ENCODE data around the gene PSME3. TPM values are rescaled to one million over a fixed set of nuclear protein-coding genes. Genes with fewer than 3 reads are reported as not detected.

PSME3 gene
- polyA plus RNA-seq, 1 donor from 2014 or later, result 56.6 TPM

- H3K4me2 ChIP-seq (ENCODE audit: low read length), result no peak overlapping the region
- no peaks in the 10 kb centered on the region for H3K27me3 ChIP-seq (ENCODE audit: insufficient read depth, low read depth, low read length)
Observed at GRCh38 chr17:42845918-42846593, 12.9 kb downstream of the PSME3 start.

DNA sequence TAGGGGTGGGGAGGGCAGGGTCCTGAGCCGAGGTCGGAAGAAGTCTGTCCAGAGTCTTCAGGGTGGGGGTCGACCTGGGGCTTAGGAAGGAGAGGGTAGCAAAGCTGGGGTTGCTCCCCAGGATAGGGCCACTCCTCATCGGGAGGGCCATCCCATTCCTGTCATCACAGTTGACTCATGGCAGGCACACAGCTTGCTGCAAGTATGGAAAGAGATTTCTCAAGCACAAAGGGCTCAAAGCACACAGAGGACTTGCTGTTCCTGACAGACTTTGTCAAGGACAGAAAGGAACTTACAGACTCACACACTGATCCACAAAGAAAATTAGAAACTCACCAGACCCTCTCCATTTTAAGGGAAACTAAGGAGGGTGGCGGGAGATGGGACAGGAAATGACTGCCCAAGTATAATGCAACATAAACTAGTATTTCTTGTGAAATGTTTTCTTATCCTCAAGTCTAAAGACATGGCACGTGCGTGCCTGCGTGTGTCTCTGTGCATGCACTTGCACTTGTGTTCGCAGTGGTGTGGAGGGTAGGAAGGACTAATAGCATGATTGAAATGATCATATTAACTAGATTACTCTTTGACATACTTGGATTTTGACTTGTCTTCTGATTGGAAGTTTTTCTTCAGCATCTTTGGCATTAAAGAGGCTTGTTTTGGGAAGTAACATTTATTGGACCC, 13.5 kb downstream of the PSME3 start:
- Histone ChIP-seq H3K27ac (ENCODE audit: low read length) (no peak overlapping the region), H3K27me3 (ENCODE audit: insufficient read depth, low read depth, low read length) (no peaks in the 10 kb centered on the region), H3K36me3 (ENCODE audit: insufficient read depth, low read length) (no peaks in the 10 kb centered on the region), H2AFZ (ENCODE audit: low read depth, low read length) (no peak overlapping the region), H3K9ac (ENCODE audit: low read length) (no peak overlapping the region), H3F3A (ENCODE audit: insufficient read depth, low read length, poor library complexity, severe bottlenecking) (no peaks in the 10 kb centered on the region), H4K20me1 (ENCODE audit: insufficient read depth) (no peaks in the 10 kb centered on the region), H3K9me3 (ENCODE audit: low read length) (no peaks in the 10 kb centered on the region), H3K4me2 (ENCODE audit: low read length) (no peak overlapping the region), H3K4me3 (ENCODE audit: low read length) (no peak overlapping the region), H3K79me2 (replicated peaks; ENCODE audit: insufficient read depth, low read length) (no peaks in the 10 kb centered on the region), H3K9me2 (ENCODE audit: insufficient read depth, low read length) (no peaks in the 10 kb centered on the region)
- TF ChIP-seq EZH2 (IDR thresholded peaks at IDR 0.05; ENCODE audit: borderline replicate concordance, insufficient read depth, low read length, poor library complexity, severe bottlenecking), result no peak
- no peak for TF ChIP-seq TAF1 (IDR thresholded peaks at IDR 0.05; ENCODE audit: low read depth)
- no peak for TF ChIP-seq POLR2AphosphoS5 (IDR thresholded peaks at IDR 0.05)
- no peak for TF ChIP-seq EP300 (conservative IDR thresholded peaks at IDR 0.05; ENCODE audit: poor library complexity, severe bottlenecking)
- TF ChIP-seq, protein P1, sequence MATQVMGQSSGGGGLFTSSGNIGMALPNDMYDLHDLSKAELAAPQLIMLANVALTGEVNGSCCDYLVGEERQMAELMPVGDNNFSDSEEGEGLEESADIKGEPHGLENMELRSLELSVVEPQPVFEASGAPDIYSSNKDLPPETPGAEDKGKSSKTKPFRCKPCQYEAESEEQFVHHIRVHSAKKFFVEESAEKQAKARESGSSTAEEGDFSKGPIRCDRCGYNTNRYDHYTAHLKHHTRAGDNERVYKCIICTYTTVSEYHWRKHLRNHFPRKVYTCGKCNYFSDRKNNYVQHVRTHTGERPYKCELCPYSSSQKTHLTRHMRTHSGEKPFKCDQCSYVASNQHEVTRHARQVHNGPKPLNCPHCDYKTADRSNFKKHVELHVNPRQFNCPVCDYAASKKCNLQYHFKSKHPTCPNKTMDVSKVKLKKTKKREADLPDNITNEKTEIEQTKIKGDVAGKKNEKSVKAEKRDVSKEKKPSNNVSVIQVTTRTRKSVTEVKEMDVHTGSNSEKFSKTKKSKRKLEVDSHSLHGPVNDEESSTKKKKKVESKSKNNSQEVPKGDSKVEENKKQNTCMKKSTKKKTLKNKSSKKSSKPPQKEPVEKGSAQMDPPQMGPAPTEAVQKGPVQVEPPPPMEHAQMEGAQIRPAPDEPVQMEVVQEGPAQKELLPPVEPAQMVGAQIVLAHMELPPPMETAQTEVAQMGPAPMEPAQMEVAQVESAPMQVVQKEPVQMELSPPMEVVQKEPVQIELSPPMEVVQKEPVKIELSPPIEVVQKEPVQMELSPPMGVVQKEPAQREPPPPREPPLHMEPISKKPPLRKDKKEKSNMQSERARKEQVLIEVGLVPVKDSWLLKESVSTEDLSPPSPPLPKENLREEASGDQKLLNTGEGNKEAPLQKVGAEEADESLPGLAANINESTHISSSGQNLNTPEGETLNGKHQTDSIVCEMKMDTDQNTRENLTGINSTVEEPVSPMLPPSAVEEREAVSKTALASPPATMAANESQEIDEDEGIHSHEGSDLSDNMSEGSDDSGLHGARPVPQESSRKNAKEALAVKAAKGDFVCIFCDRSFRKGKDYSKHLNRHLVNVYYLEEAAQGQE (IDR thresholded peaks at IDR 0.05; ENCODE audit: borderline replicate concordance), result no peak
- TF ChIP-seq, protein P2, sequence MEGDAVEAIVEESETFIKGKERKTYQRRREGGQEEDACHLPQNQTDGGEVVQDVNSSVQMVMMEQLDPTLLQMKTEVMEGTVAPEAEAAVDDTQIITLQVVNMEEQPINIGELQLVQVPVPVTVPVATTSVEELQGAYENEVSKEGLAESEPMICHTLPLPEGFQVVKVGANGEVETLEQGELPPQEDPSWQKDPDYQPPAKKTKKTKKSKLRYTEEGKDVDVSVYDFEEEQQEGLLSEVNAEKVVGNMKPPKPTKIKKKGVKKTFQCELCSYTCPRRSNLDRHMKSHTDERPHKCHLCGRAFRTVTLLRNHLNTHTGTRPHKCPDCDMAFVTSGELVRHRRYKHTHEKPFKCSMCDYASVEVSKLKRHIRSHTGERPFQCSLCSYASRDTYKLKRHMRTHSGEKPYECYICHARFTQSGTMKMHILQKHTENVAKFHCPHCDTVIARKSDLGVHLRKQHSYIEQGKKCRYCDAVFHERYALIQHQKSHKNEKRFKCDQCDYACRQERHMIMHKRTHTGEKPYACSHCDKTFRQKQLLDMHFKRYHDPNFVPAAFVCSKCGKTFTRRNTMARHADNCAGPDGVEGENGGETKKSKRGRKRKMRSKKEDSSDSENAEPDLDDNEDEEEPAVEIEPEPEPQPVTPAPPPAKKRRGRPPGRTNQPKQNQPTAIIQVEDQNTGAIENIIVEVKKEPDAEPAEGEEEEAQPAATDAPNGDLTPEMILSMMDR (IDR thresholded peaks at IDR 0.05; ENCODE audit: poor library complexity, severe bottlenecking), result no peak
- no peak for TF ChIP-seq MXI1 (conservative IDR thresholded peaks at IDR 0.05; ENCODE audit: poor library complexity, severe bottlenecking)
- TF ChIP-seq RAD21 (conservative IDR thresholded peaks at IDR 0.05), result no peak

More at GRCh38 chr17:42845918-42846593, 12.9 kb downstream of the PSME3 start:
- Histone ChIP-seq H3F3A (ENCODE audit: insufficient read depth, low read length, poor library complexity, severe bottlenecking) (no peaks in the 10 kb centered on the region), H3K4me3 (ENCODE audit: low read length) (no peak overlapping the region), H3K9me2 (ENCODE audit: insufficient read depth, low read length) (no peaks in the 10 kb centered on the region), H4K20me1 (ENCODE audit: insufficient read depth) (no peaks in the 10 kb centered on the region), H3K79me2 (replicated peaks; ENCODE audit: insufficient read depth, low read length) (no peaks in the 10 kb centered on the region), H3K9me3 (ENCODE audit: low read length) (no peaks in the 10 kb centered on the region), H3K9ac (ENCODE audit: low read length) (no peak overlapping the region), H3K27ac (ENCODE audit: low read length) (no peak overlapping the region), H2AFZ (ENCODE audit: low read depth, low read length) (no peak overlapping the region), H3K36me3 (ENCODE audit: insufficient read depth, low read length) (no peaks in the 10 kb centered on the region)
- TF ChIP-seq POLR2AphosphoS5 (IDR thresholded peaks at IDR 0.05) (no peak), EZH2 (IDR thresholded peaks at IDR 0.05; ENCODE audit: borderline replicate concordance, insufficient read depth, low read length, poor library complexity, severe bottlenecking) (no peak), MXI1 (conservative IDR thresholded peaks at IDR 0.05; ENCODE audit: poor library complexity, severe bottlenecking) (no peak), RAD21 (conservative IDR thresholded peaks at IDR 0.05) (no peak), EP300 (conservative IDR thresholded peaks at IDR 0.05; ENCODE audit: poor library complexity, severe bottlenecking) (no peak), SMC3 (conservative IDR thresholded peaks at IDR 0.05; ENCODE audit: poor library complexity) (no peak), TAF1 (IDR thresholded peaks at IDR 0.05; ENCODE audit: low read depth) (no peak)
- TF ChIP-seq, protein P1 (IDR thresholded peaks at IDR 0.05; ENCODE audit: borderline replicate concordance), result no peak
- TF ChIP-seq, protein P2 (IDR thresholded peaks at IDR 0.05; ENCODE audit: poor library complexity, severe bottlenecking), result no peak

Data from neural cell (in vitro differentiated cells).